Adrenal gland (tissue), 5 donors: ENCODE data around the gene ZNF334.

Experiments used
- POLR2A ChIP-seq, 2 donors: fragments of 450-650 bp; IDR thresholded peaks; one replicate each; pipeline ENCODE4 v1.6.1; 2017; ENCODE audit warnings: antibody characterized with exemption in 2 of 2, mild to moderate bottlenecking in 2 of 2, moderate library complexity in 1 of 2
- TF ChIP-seq, protein P1 (sequence below), 6 experiments: fragments of 450-650 bp in 4 of 6; fragments of 200-600 bp in 2 of 6; sonication (generic) in 1 of 6; IDR thresholded peaks; 1 replicate in 5 of 6; 2 replicates in 1 of 6; pipeline versions ENCODE4 v1.5.1 to v1.8.0; 2016 to 2021; ENCODE audit warnings: antibody characterized with exemption in 6 of 6, mild to moderate bottlenecking in 2 of 6, moderate library complexity in 1 of 6
- donor health status: DM: no; HTN: no; CAD: no.

DNA sequence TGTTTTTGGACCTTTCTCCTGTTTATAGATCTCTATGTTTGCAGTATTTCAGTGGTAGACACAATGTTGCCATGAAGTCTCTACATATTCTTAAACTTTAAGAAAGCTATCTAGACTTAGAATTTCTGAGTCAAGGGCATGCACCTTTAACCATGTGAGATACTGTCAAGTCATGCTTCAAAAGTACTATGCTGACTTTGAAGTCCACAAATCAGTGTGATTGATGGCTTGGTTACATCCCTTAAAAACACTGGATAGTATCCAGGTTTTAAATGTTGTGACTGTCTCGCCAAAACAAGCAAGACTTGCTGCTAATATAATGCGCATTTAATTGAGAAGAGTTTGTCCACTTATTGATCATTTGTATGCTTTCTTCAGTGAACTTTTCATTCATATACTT is 30.5 kb downstream of the ZNF334 start:
- TF ChIP-seq, protein P1, sequence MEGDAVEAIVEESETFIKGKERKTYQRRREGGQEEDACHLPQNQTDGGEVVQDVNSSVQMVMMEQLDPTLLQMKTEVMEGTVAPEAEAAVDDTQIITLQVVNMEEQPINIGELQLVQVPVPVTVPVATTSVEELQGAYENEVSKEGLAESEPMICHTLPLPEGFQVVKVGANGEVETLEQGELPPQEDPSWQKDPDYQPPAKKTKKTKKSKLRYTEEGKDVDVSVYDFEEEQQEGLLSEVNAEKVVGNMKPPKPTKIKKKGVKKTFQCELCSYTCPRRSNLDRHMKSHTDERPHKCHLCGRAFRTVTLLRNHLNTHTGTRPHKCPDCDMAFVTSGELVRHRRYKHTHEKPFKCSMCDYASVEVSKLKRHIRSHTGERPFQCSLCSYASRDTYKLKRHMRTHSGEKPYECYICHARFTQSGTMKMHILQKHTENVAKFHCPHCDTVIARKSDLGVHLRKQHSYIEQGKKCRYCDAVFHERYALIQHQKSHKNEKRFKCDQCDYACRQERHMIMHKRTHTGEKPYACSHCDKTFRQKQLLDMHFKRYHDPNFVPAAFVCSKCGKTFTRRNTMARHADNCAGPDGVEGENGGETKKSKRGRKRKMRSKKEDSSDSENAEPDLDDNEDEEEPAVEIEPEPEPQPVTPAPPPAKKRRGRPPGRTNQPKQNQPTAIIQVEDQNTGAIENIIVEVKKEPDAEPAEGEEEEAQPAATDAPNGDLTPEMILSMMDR (IDR thresholded peaks at IDR 0.05): no peak
- TF ChIP-seq POLR2A (IDR thresholded peaks at IDR 0.05): no peak
